Pons (tissue), 1 donor: ENCODE measurements around the gene ZNF362.

ENCODE experiments used
- DNase-seq: peaks from one replicate; pipeline ENCODE4 v3.0.0-alpha.2; 2016; ENCODE audit warnings: low spot score

The ZNF362 gene

GRCh38 chr1:33346927-33347649 is 90.8 kb downstream of the ZNF362 start:
- no peak for DNase-seq

- no peak for DNase-seq
These were observed 91.3 kb downstream of the ZNF362 start for GRCh38 chr1:33347650-33347992.

GRCh38 chr1:33348194-33348593 is 91.9 kb downstream of the ZNF362 start:
- DNase-seq: no peak

DNA sequence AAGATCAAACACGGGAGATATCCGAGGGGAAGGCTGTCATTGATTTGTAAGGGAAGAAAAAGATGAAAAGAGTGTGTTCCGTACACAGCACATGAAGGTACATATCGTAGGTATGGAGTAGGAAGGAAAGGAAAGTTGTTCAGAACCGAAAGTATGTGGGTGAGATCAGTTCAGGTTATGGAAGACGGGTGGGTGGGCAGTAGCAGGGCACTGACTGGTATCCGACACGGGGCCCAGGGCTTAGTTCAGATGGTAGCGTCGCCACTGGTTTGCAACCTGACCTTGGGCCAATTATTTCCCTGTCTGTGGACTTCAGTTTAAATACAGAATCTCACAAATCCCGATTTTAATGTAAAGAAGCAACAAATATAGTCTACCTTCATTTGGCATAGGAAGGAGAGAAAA is 92.4 kb downstream of the ZNF362 start:
- no peak for DNase-seq

DNA sequence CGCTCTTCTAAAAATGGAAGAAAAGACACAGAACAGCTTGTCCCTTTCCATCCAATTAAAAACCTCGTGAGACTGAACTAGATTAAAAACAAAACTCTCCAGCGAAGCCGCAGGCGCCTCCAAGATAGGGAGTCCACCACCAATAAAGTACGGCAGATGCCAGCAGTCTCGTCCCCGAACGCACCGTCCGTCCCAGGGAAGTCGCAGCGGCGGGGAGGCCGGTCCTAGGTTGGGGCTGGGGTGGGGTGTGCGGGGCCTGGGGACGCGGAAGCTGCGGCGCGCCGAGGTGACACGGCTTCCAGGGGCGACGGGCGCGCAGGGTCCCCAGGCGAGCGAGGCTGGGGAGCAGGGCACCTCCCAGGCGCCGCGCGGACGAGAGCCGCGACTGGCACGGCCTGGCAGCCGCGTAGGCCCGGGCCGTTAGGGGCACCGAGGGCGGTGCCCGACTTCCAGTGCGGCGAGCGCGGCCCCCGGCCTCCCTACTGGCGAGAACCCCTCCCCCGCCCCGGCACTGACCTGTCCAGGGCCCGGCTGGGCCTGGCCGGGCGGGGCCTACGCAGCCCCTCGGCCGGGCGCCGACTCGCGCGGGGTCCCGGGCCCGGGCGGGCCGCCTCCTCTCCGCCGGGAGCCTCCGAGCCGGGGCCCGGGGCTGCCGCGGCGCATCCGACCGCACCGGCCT is 92.9 kb downstream of the ZNF362 start:
- DNase-seq: no peak

DNA sequence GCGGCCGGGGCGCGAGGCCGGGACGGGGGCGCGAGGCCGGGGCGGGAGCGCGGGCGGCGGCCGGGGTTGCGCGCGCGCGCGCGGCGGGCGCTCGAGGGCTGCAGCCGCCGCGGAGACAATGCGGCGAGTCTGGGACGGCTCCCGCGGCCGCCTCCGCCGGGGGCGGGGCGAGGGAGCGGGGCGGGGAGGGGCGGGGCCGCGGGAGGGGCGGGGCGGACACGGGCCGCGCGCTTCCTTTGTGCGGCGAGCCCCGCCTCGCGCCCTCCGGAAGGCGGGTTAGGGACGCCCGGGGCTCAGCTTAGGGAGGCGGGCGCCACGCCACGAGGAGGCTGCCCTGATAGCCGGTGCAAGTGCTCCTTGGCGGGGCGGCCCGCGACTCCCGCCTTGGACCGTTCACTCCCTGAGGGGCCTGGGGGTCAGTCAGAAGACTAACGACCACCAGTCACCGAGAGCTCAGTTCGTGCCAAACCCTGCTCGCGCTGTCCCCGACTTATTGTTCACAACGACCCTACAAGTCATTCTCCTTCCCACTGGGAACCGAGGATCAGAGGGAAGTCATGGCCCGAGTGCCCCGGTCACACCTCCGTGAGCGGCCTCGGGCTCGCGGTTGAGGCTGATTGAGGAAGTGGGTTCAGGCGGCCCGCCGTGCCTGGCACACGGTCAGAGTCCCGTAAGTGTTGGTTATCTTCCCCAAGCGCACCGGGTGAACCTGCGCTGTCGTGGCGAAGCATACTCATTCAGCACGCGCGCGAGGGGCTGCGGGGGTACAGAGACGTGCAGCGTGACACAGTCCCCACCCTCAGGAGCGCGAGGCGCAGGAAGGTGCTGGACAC is 93.7 kb downstream of the ZNF362 start:
- peak; percentile 82 for DNase-seq
